Measurements from ENCODE around the gene MBP.

MBP gene

GRCh38 chr18:77098538-77099174 lies 33.9 kb downstream of the MBP start:
- no peak for DNase-seq

GRCh38 chr18:77098029-77098428 lies 34.6 kb downstream of the MBP start:
- no peak for DNase-seq

- no peak for DNase-seq
Observed at GRCh38 chr18:77096936-77097886, 35.4 kb downstream of the MBP start.

GRCh38 chr18:77095391-77096371 lies 36.9 kb downstream of the MBP start:
- DNase-seq: no peak

- no peak for DNase-seq
Observed at GRCh38 chr18:77093586-77093985, 39.0 kb downstream of the MBP start.

GRCh38 chr18:77093067-77093430 lies 39.5 kb downstream of the MBP start:
- DNase-seq: no peak

GRCh38 chr18:77092104-77093066 lies 40.2 kb downstream of the MBP start:
- no peak for DNase-seq

GRCh38 chr18:77091366-77091765 lies 41.2 kb downstream of the MBP start:
- no peak for DNase-seq

GRCh38 chr18:77090546-77091174 lies 41.9 kb downstream of the MBP start:
- DNase-seq: no peak

- DNase-seq: no peak
Observed at GRCh38 chr18:77089723-77090285, 42.8 kb downstream of the MBP start.

- DNase-seq: no peak
Observed at GRCh38 chr18:77088963-77089722, 43.4 kb downstream of the MBP start.

GRCh38 chr18:77087393-77088141 lies 45.0 kb downstream of the MBP start:
- no peak for DNase-seq

GRCh38 chr18:77086656-77087392 lies 45.8 kb downstream of the MBP start:
- no peak for DNase-seq

- no peak for DNase-seq
Observed at GRCh38 chr18:77086034-77086433, 46.5 kb downstream of the MBP start.

- DNase-seq: no peak
Observed at GRCh38 chr18:77084688-77085035, 47.9 kb downstream of the MBP start.

GRCh38 chr18:77082316-77082955 lies 50.1 kb downstream of the MBP start:
- DNase-seq: no peak

- no peak for DNase-seq
Observed at GRCh38 chr18:77081390-77081778, 51.2 kb downstream of the MBP start.

- DNase-seq: no peak
Observed at GRCh38 chr18:77079954-77080682, 52.5 kb downstream of the MBP start.
